Erythroblast (primary cell): ENCODE results near the gene RPLP1.

Source experiments
- GATA1 ChIP-seq: IDR thresholded peaks from 2 replicates; pipeline ENCODE4 v1.6.1; 2011; ENCODE audit warnings: low read depth, mild to moderate bottlenecking, control low read depth, low read length, moderate library complexity
- POLR2A ChIP-seq: IDR thresholded peaks from 2 replicates; pipeline ENCODE4 v1.6.1; 2011; ENCODE audit warnings: mild to moderate bottlenecking, low read length

DNA sequence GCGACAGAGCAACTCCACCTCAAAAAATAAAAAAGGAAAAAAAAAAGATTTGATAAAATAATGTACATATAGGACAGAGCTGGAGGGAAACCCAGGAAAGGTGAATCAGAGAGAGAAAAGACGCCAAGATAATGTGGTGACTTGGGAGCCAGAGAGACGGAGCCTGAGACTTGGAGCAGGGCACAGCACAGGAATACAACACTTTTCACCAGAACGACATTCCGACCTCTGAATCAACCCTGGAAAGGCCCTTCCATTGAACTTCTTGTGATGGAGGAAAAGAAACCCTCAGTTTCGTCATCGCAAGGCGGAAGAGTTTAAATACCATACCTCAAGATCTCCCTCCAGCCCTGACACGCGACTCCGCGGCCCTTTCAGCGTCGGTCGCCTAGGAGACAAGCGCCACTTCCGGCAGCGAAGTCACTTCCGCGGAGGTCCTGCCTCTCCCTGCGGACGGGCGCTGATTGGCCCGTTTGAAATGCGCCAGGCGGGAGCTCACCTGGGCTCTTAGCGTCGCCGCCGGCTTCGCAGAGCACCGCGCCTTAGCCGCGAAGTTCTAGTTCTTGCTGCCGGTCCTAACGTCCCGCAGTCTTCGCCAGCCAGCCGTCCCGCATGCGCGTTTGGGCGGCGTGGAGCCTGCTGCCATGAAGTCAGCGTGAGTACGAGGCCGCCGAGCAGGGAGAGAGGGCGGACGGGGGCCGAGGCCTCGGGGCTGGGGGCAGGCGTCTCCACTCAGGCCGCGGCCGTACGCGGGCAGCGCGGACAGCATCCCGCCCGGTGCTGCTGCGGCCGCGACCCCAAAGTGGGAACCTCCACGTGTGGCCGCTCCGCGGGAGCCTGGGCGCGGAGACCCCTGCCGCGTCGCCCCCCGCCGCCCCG lies 38.6 kb upstream of the RPLP1 start, which contains the start of gene KIF23:
- peak; percentile 86 for TF ChIP-seq POLR2A
- no peak for TF ChIP-seq GATA1
